Cardiac muscle cell (in vitro differentiated cells and primary cell): ENCODE results near the gene PIH1D1. TPM values are rescaled to one million over a fixed set of nuclear protein-coding genes. Genes with fewer than 3 reads are reported as not detected.

Source experiments
- DNase-seq, 2 donors: peaks; one replicate each; pipeline versions ENCODE4 v3.0.0 to v3.0.0-alpha.2; 2010 to 2017; ENCODE audit warnings: low read depth in 1 of 2, low spot score in 1 of 2
- H3K27ac ChIP-seq: fragments of 200-600 bp; sonication (generic); 2 replicates; pipeline ENCODE4 v1.5.1; 2016
- H3K27me3 ChIP-seq: fragments of 200-600 bp; sonication (generic); 2 replicates; pipeline ENCODE4 v1.6.0; 2016; ENCODE audit warnings: control low read depth
- H3K36me3 ChIP-seq: fragments of 200-600 bp; sonication (generic); 2 replicates; pipeline ENCODE4 v1.5.1; 2016; ENCODE audit warnings: control low read depth
- H3K4me1 ChIP-seq: fragments of 200-600 bp; sonication (generic); 2 replicates; pipeline ENCODE4 v1.8.1; 2017; ENCODE audit warnings: low read depth, mild to moderate bottlenecking, mixed run types
- H3K4me3 ChIP-seq: fragments of 200-600 bp; sonication (generic); 2 replicates; pipeline ENCODE4 v1.5.1; 2016; ENCODE audit warnings: mild to moderate bottlenecking
- H3K9me3 ChIP-seq: fragments of 200-600 bp; sonication (generic); 2 replicates; pipeline ENCODE4 v1.5.1; 2017; ENCODE audit warnings: low read depth, mild to moderate bottlenecking, control low read depth
- CTCF ChIP-seq: IDR thresholded peaks from 2 replicates; pipeline ENCODE4 v1.5.1; 2012; ENCODE audit warnings: low read depth, mild to moderate bottlenecking, low read length
- polyA plus RNA-seq: library from polyadenylated mRNA; unstranded; fragments of >200 nt; fragmentation: Nextera tagmentation; extraction: Ambion mirVana; gene quantifications from 2 replicates; pipeline ENCODE4 v1.2.1, GENCODE V29; 2016
- total RNA-seq: library from RNA; depleted of rRNA; stranded (reverse); fragments of >200 nt; gene quantifications from 2 replicates; pipeline ENCODE4 v1.2.3, GENCODE V29; 2016

PIH1D1 gene
- total and polyA plus RNA-seq, 2 experiments from 2014 or later: 145 to 156 TPM

GRCh38 chr19:49398001-49398615 lies 53.5 kb downstream of the PIH1D1 start:
- no peak overlapping the region for H3K27ac ChIP-seq
- H3K9me3 ChIP-seq: no peaks in the 10 kb centered on the region
- TF ChIP-seq CTCF: no peak
- no peaks in the 10 kb centered on the region for H3K36me3 ChIP-seq
- H3K27me3 ChIP-seq: no peaks in the 10 kb centered on the region
- no peak for DNase-seq
- peaks cover 7% of the 10 kb centered on the region for H3K4me1 ChIP-seq
- no peak overlapping the region for H3K4me3 ChIP-seq

- H3K36me3 ChIP-seq: no peaks in the 10 kb centered on the region
- H3K9me3 ChIP-seq: no peaks in the 10 kb centered on the region
- DNase-seq: no peak
- no peaks in the 10 kb centered on the region for H3K4me1 ChIP-seq
- TF ChIP-seq CTCF: no peak
- H3K27ac ChIP-seq: no peak overlapping the region
- H3K4me3 ChIP-seq: no peak overlapping the region
- no peaks in the 10 kb centered on the region for H3K27me3 ChIP-seq
Observed at GRCh38 chr19:49396738-49397505, 54.7 kb downstream of the PIH1D1 start.

Other genes with a start within 250 kb of the PIH1D1 start
- gene SLC6A16, start 126.6 kb downstream of the PIH1D1 start, total RNA-seq: 1.6 and 2.8 TPM in 2 replicates
- gene SLC6A16, start 126.6 kb downstream of the PIH1D1 start, polyA plus RNA-seq: 4.0 and 6.5 TPM in 2 replicates
- not detected in 2 replicates for gene CD37, start 116.4 kb downstream of the PIH1D1 start, total RNA-seq
- gene CD37, start 116.4 kb downstream of the PIH1D1 start, polyA plus RNA-seq: 11.9 and 17.9 TPM in 2 replicates
- 84.3 and 108 TPM in 2 replicates for gene TEAD2, start 89.4 kb downstream of the PIH1D1 start, total RNA-seq
- 82.9 and 111 TPM in 2 replicates for gene TEAD2, start 89.4 kb downstream of the PIH1D1 start, polyA plus RNA-seq
- 11.0 and 12.7 TPM in 2 replicates for gene DKKL1, start 87.9 kb downstream of the PIH1D1 start, total RNA-seq
- gene DKKL1, start 87.9 kb downstream of the PIH1D1 start, polyA plus RNA-seq: 14.0 and 17.6 TPM in 2 replicates
- gene KASH5, start 63.6 kb downstream of the PIH1D1 start, total RNA-seq: 0.27 TPM in 1 of 2 replicates, not detected in the other
- gene KASH5, start 63.6 kb downstream of the PIH1D1 start, polyA plus RNA-seq: 1.2 TPM in 1 of 2 replicates, not detected in the other
- gene PTH2, start 28.4 kb downstream of the PIH1D1 start, total RNA-seq: 2.8 and 6.2 TPM in 2 replicates
- 10.0 and 15.8 TPM in 2 replicates for gene PTH2, start 28.4 kb downstream of the PIH1D1 start, polyA plus RNA-seq
- gene GFY, start 26.4 kb downstream of the PIH1D1 start, total RNA-seq: 1.8 and 2.0 TPM in 2 replicates
- 5.0 and 8.4 TPM in 2 replicates for gene GFY, start 26.4 kb downstream of the PIH1D1 start, polyA plus RNA-seq
- 1.6 and 2.2 TPM in 2 replicates for gene SLC17A7, start 10.3 kb downstream of the PIH1D1 start, total RNA-seq
- 0.77 and 1.2 TPM in 2 replicates for gene SLC17A7, start 10.3 kb downstream of the PIH1D1 start, polyA plus RNA-seq
- 46.4 and 54.3 TPM in 2 replicates for gene ALDH16A1, start 1.4 kb upstream of the PIH1D1 start, total RNA-seq
- 24.1 and 37.3 TPM in 2 replicates for gene ALDH16A1, start 1.4 kb upstream of the PIH1D1 start, polyA plus RNA-seq
- gene FLT3LG, start 22.4 kb upstream of the PIH1D1 start, total RNA-seq: 0.28 and 2.0 TPM in 2 replicates
- 0.86 and 2.6 TPM in 2 replicates for gene FLT3LG, start 22.4 kb upstream of the PIH1D1 start, polyA plus RNA-seq
- gene RPL13A, start 35.8 kb upstream of the PIH1D1 start, total RNA-seq: 2,232 and 2,350 TPM in 2 replicates
- 752 and 964 TPM in 2 replicates for gene RPL13A, start 35.8 kb upstream of the PIH1D1 start, polyA plus RNA-seq
- 2,191 and 3,526 TPM in 2 replicates for gene RPS11, start 44.6 kb upstream of the PIH1D1 start, total RNA-seq
- 619 and 678 TPM in 2 replicates for gene RPS11, start 44.6 kb upstream of the PIH1D1 start, polyA plus RNA-seq
- gene FCGRT, start 60.8 kb upstream of the PIH1D1 start, total RNA-seq: 48.8 and 61.4 TPM in 2 replicates
- 54.7 and 62.2 TPM in 2 replicates for gene FCGRT, start 60.8 kb upstream of the PIH1D1 start, polyA plus RNA-seq
- gene RCN3, start 76.2 kb upstream of the PIH1D1 start, total RNA-seq: 12.8 and 15.2 TPM in 2 replicates
- gene RCN3, start 76.2 kb upstream of the PIH1D1 start, polyA plus RNA-seq: 9.4 and 10.5 TPM in 2 replicates
- 120 and 132 TPM in 2 replicates for gene NOSIP, start 128.7 kb upstream of the PIH1D1 start, total RNA-seq
- 181 and 193 TPM in 2 replicates for gene NOSIP, start 128.7 kb upstream of the PIH1D1 start, polyA plus RNA-seq
- gene PRRG2, start 129.5 kb upstream of the PIH1D1 start, total RNA-seq: 0.67 and 8.2 TPM in 2 replicates
- 0.10 and 0.29 TPM in 2 replicates for gene PRRG2, start 129.5 kb upstream of the PIH1D1 start, polyA plus RNA-seq
- gene PRR12, start 139.4 kb upstream of the PIH1D1 start, total RNA-seq: 18.2 and 24.7 TPM in 2 replicates
- gene PRR12, start 139.4 kb upstream of the PIH1D1 start, polyA plus RNA-seq: 3.9 and 5.1 TPM in 2 replicates
- gene RRAS, start 188.3 kb upstream of the PIH1D1 start, total RNA-seq: 41.3 and 42.6 TPM in 2 replicates
- 80.1 and 88.1 TPM in 2 replicates for gene RRAS, start 188.3 kb upstream of the PIH1D1 start, polyA plus RNA-seq
- 66.9 and 71.0 TPM in 2 replicates for gene SCAF1, start 190.4 kb upstream of the PIH1D1 start, total RNA-seq
- gene SCAF1, start 190.4 kb upstream of the PIH1D1 start, polyA plus RNA-seq: 16.4 and 19.3 TPM in 2 replicates
- gene IRF3, start 214.0 kb upstream of the PIH1D1 start, total RNA-seq: 137 and 145 TPM in 2 replicates
- gene IRF3, start 214.0 kb upstream of the PIH1D1 start, polyA plus RNA-seq: 37.6 and 38.4 TPM in 2 replicates
- 39.4 and 41.3 TPM in 2 replicates for gene BCL2L12, start 214.1 kb upstream of the PIH1D1 start, total RNA-seq
- gene BCL2L12, start 214.1 kb upstream of the PIH1D1 start, polyA plus RNA-seq: 55.5 and 59.4 TPM in 2 replicates
- gene PRMT1, start 225.5 kb upstream of the PIH1D1 start, total RNA-seq: 494 and 516 TPM in 2 replicates
- gene PRMT1, start 225.5 kb upstream of the PIH1D1 start, polyA plus RNA-seq: 398 and 431 TPM in 2 replicates
- 3.6 and 5.1 TPM in 2 replicates for gene ADM5, start 237.8 kb upstream of the PIH1D1 start, total RNA-seq
- 1.1 and 2.2 TPM in 2 replicates for gene ADM5, start 237.8 kb upstream of the PIH1D1 start, polyA plus RNA-seq
- gene CPT1C, start 239.3 kb upstream of the PIH1D1 start, total RNA-seq: 29.0 and 33.8 TPM in 2 replicates
- 26.5 and 31.7 TPM in 2 replicates for gene CPT1C, start 239.3 kb upstream of the PIH1D1 start, polyA plus RNA-seq